ENCODE results near the gene PNKD.
A peak's percentile ranks its signal among the peaks of the same experiment; 100 is the strongest.

Gene PNKD

DNA sequence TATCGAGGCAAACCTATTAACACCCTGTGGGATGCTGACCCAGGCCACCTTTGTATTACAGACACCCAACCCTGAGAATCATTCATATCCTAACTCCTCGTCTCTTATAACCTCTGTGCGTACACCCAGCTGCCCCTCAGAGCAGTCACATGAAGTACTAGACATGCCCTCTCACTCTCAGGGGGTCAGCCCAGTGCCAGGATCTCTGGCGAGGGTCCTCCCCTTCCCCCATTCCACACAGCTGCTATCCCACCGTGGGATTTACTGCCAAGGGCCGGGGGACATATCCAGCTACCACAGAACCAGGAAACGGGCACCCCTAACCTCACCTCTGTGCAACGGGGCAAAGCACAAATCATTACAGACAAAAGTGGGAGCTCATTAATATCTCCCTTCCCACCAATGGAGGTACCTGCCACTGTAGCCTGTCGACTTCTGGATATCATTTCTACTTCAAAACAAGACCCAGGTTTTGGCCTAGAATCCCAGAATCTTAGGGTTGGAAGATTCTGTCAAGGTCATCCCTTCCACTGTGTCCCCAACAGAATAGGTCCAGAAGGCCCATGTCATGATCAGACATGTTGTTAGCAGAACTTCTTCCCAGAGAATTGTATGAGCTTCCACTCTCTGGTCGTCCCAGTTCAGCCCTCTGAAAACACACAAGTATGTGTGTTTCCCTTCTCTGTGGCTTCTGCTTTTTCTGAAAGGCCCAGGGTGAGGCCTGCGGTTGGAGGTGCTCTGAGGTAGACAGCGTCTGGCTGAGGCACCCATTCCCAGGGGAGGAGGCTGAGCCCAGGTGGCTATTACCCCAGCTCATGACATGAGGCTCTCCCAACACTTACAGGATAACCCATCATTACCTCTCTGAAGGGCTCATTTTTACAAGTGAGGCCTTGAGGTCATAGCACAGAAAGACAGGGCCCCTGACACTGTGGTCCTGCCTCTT, 20.3 kb downstream of the PNKD start:
- no peaks in the 10 kb centered on the region; the same call in 1 of the 2 replicates for H3K36me3 ChIP-seq (ENCODE audit: control insufficient read depth, insufficient read depth, low read length)
- no peaks in the 10 kb centered on the region for H3K27me3 ChIP-seq (replicated peaks; ENCODE audit: control insufficient read depth, insufficient read depth, low read length)
- DNase-seq (ENCODE audit: extremely low read depth, insufficient read length) = peak; percentile 75
- H3K4me3 ChIP-seq (replicated peaks; ENCODE audit: low read depth, low read length) = peak overlapping the region; percentile 66
- TF ChIP-seq, protein P1, sequence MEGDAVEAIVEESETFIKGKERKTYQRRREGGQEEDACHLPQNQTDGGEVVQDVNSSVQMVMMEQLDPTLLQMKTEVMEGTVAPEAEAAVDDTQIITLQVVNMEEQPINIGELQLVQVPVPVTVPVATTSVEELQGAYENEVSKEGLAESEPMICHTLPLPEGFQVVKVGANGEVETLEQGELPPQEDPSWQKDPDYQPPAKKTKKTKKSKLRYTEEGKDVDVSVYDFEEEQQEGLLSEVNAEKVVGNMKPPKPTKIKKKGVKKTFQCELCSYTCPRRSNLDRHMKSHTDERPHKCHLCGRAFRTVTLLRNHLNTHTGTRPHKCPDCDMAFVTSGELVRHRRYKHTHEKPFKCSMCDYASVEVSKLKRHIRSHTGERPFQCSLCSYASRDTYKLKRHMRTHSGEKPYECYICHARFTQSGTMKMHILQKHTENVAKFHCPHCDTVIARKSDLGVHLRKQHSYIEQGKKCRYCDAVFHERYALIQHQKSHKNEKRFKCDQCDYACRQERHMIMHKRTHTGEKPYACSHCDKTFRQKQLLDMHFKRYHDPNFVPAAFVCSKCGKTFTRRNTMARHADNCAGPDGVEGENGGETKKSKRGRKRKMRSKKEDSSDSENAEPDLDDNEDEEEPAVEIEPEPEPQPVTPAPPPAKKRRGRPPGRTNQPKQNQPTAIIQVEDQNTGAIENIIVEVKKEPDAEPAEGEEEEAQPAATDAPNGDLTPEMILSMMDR (IDR thresholded peaks at IDR 0.05; ENCODE audit: insufficient read depth, low read length, poor library complexity, severe bottlenecking) = no peak

DNA sequence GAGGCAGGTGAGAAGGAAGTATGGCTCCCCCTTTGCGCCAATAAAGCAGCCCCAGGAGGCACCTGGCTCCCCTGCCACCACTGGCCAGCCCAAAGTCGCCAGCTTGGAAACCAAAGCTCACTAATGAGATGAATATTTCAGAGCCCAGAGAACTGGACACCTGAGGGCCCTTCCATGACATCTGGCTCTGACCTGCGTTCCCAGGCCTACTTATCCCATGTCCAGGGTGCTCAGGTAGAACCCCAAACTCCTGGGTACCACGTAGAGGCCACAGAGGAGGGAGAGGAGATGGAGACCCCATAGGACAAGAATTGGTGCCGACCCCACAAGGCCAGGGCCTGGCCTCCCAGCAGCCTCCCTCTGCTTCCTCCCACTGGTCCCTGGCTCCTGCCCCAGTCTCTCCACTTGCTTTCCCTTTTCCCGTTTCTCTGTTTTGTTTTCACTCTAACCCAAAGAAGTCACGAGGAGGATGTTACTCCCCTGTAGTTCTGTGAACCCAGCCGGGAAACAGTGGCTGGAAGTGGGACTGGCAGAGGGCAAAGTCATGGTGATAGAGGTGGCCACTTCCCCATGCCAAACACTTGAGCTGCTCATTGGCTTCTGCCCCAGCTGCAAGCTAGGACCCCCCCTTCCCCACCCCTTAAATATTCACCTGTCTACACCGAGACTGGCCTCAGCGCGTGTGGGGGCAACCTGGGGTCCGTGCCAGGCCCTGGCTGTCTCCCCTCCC, 21.2 kb downstream of the PNKD start:
- Histone ChIP-seq H3K36me3 (ENCODE audit: control insufficient read depth, insufficient read depth, low read length) (no peaks in the 10 kb centered on the region; the same call in 1 of the 2 replicates), H3K27me3 (replicated peaks; ENCODE audit: control insufficient read depth, insufficient read depth, low read length) (no peaks in the 10 kb centered on the region), H3K4me3 (replicated peaks; ENCODE audit: low read depth, low read length) (peak overlapping the region; percentile 66)
- DNase-seq (ENCODE audit: extremely low read depth, insufficient read length) = no peak
- TF ChIP-seq, protein P1 (IDR thresholded peaks at IDR 0.05; ENCODE audit: insufficient read depth, low read length, poor library complexity, severe bottlenecking) = no peak

DNA sequence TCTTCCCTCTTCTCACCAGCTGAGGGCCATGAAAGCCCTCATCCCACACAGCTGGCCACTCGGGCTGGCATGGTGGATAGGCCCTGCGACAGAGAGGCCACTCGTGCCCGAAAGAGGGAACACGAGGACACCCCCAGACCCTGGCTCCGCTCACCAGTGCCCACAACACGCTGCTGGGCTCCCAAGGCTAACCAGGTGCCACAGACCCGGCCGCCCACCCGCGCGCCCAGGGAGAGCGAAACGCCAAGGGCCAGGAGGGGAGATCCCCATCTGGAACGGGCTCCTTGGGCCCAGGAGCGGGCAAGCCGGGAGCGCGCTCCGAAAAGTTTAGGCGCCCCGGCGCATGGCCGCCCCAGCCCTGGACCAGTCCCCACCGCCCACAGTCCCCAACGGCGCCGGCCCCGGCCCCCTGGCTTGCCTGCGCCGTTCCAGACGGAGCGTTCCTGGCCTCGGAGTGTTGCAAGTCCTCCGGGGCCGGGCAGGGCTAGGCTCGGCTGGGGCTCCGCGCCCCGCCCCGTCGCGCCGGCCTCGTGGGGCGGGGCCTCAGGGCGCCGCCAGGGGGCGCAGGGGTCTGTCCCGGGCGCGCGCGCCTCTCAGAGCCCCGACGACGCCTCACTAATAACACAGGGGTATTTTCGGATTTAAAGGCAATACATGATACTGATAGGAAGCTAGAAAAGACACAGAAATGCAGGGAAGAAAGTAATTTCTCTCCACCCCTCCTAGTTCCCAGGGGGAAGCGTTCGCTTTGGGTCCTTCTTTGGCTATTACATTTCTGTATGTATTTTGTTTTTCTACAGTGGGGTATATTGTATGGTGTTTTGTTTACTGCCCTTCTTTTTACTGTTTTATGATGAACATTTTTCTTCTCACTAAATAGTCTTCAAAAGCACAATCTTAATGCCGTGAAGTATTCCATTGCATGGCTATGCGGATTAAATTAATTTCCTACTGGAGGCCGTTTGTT, 22.0 kb downstream of the PNKD start, which contains the start of gene TMBIM1:
Gene TMBIM1 (minus strand): TSS at position 456 of the 967 bp plus-strand sequence. CDS start 10,362 bp downstream, outside the sequence.
- Histone ChIP-seq H3K36me3 (ENCODE audit: control insufficient read depth, insufficient read depth, low read length) (no peaks in the 10 kb centered on the region; the same call in 1 of the 2 replicates), H3K27me3 (replicated peaks; ENCODE audit: control insufficient read depth, insufficient read depth, low read length) (no peaks in the 10 kb centered on the region), H3K4me3 (replicated peaks; ENCODE audit: low read depth, low read length) (peak within 1 kb of the TSS; percentile 66)
- TF ChIP-seq, protein P1 (IDR thresholded peaks at IDR 0.05; ENCODE audit: insufficient read depth, low read length, poor library complexity, severe bottlenecking) = peak; percentile 52
- DNase-seq (ENCODE audit: extremely low read depth, insufficient read length) = peak; percentile 82

DNA sequence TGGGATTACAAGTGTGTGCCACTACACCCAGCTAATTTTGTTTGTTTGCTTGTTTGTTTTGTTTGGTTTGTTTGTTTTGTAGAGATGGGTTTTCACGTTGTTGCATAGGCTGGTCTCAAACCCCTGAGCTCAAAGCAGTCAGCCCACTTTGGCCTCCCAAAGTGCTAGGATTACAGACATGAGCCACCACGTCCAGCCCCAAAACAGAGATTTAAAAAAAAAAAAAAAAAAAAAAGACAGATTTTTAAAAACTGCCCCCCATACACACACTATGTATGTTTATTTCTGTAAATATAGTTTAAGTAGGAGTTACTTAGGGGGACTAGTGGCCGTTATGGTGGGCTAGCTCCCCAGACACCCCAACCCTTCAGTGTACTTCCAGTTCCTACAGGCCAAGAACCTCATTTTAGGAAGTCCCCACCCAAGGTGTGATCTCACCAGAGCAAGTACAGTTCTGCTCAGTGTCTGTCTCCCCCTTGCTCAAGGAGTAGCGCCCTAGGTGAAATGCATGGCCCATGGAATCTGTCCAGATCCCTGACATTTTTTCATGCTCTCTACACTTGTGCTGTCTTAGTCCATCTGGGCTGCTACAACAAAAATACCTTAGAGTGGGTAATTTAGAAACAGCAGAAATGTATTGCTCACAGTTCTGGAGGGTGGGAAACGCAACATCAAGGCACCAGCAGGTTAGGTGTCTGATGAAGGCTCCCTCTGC, 23.6 kb downstream of the PNKD start:
- H3K27me3 ChIP-seq (replicated peaks; ENCODE audit: control insufficient read depth, insufficient read depth, low read length) = no peaks in the 10 kb centered on the region
- no peak overlapping the region for H3K4me3 ChIP-seq (replicated peaks; ENCODE audit: low read depth, low read length)
- no peak for DNase-seq (ENCODE audit: extremely low read depth, insufficient read length)
- no peaks in the 10 kb centered on the region; the same call in 1 of the 2 replicates for H3K36me3 ChIP-seq (ENCODE audit: control insufficient read depth, insufficient read depth, low read length)
- TF ChIP-seq, protein P1 (IDR thresholded peaks at IDR 0.05; ENCODE audit: insufficient read depth, low read length, poor library complexity, severe bottlenecking) = no peak

All from GM06990 (cell line).